Adrenal gland (tissue), 12 donors: ENCODE measurements around the gene PLOD2. TPM values are rescaled to one million over a fixed set of nuclear protein-coding genes. Genes with fewer than 3 reads are reported as not detected.

Experiments used
- DNase-seq, 7 donors: peaks; one replicate each; pipeline ENCODE4 v3.0.0-alpha.2; 2019 to 2020
- H3K27ac ChIP-seq, 5 donors: fragments of 200-600 bp; sonication (generic) in 4 of 5; 1 replicate in 3 of 5; 2 replicates in 2 of 5; pipeline versions ENCODE4 v1.5.1 to v1.8.0; 2016 to 2020; ENCODE audit warnings: mild to moderate bottlenecking in 1 of 5
- H3K27me3 ChIP-seq: fragments of 200-600 bp; 2 replicates; pipeline ENCODE4 v1.8.0; 2021
- H3K36me3 ChIP-seq, 2 donors: fragments of 200-600 bp; replicated peaks in 1 of 2; 1 replicate in 1 of 2; 2 replicates in 1 of 2; pipeline versions ENCODE4 v1.5.1 to v1.8.0; 2018 to 2022
- H3K4me1 ChIP-seq, 2 donors: fragments of 200-600 bp; replicated peaks in 1 of 2; 1 replicate in 1 of 2; 2 replicates in 1 of 2; pipeline versions ENCODE4 v1.5.1 to v1.8.0; 2018 to 2021
- H3K4me3 ChIP-seq, 4 donors: fragments of 200-600 bp; sonication (generic) in 3 of 4; one replicate each; pipeline ENCODE4 v1.5.1; 2016 to 2018
- H3K9me3 ChIP-seq, 3 donors: fragments of 200-600 bp; sonication (generic) in 1 of 3; replicated peaks in 1 of 3; 1 replicate in 2 of 3; 2 replicates in 1 of 3; pipeline versions ENCODE4 v1.5.1 to v1.8.0; 2016 to 2021
- CTCF ChIP-seq, 6 experiments: fragments of 450-650 bp in 4 of 6; fragments of 200-600 bp in 2 of 6; sonication (generic) in 1 of 6; IDR thresholded peaks; 1 replicate in 5 of 6; 2 replicates in 1 of 6; pipeline versions ENCODE4 v1.5.1 to v1.8.0; 2016 to 2021; ENCODE audit warnings: antibody characterized with exemption in 6 of 6, mild to moderate bottlenecking in 2 of 6, moderate library complexity in 1 of 6
- POLR2A ChIP-seq, 2 donors: fragments of 450-650 bp; IDR thresholded peaks; one replicate each; pipeline ENCODE4 v1.6.1; 2017; ENCODE audit warnings: antibody characterized with exemption in 2 of 2, mild to moderate bottlenecking in 2 of 2, moderate library complexity in 1 of 2
- WGBS, 4 donors: extraction: QIAGEN DNeasy Blood & Tissue Kit in 2 of 4; methylation state at CpG; one replicate each; pipeline versions ENCODE4 v1.1.5 to v1.1.7; 2013 to 2017; 5-methylcytosine and 5-hydroxymethylcytosine counted together
- intact Hi-C, 2 donors: fragments of 100-400 bp; cut with DNase I; formaldehyde crosslinking; loops; one replicate each; pipeline versions ENCODE4 v1.14.1 to v1.15.0; 2022 to 2023
- polyA plus RNA-seq, 3 donors: library from polyadenylated mRNA; stranded (reverse); fragments of 200-250 nt in 2 of 3; fragments of 350-450 nt in 1 of 3; fragmentation: Illumina TruSeq in 1 of 3; extraction: RNeasy Lipid Tissue Mini Kit (QIAGEN cat#74804) in 1 of 3; gene quantifications; one replicate each; pipeline ENCODE4 v1.2.3, GENCODE V29; 2013 to 2014
- total RNA-seq, 9 donors: library from RNA; depleted of rRNA in 4 of 9; stranded (reverse); fragments of >200 nt in 4 of 9; fragments of 120-200 nt in 1 of 9; fragmentation: NEBNext Ultra II Directional in 1 of 9; extraction: Animal tissue kit (Norgen Biotek cat#: 25700) in 1 of 9; gene quantifications; one replicate each; pipeline versions ENCODE4 v1.1.0 to v1.2.4, GENCODE V29; 2013 to 2023
- donor health status: healthy with polysubstance abuse.
- donor health status: Bipolar disorder and iron deficiency.
- donor health status: DM: yes; HTN: yes; CAD: no.
- donor health status: DM: no; HTN: no; CAD: no.
- donor health status: DM: no; HTN: no; CAD: no.
- donor health status: DM: yes; HTN: yes; CAD: no.

The PLOD2 gene
- total and polyA plus RNA-seq, 12 donors: 23.1 to 79.0 (median 41.7) TPM

GRCh38 chr3:146162561-146162960 is 1.6 kb upstream of the PLOD2 start:
- 78 to 95% (median 91%) methylated on average over 2 of the region's 2 CpGs for WGBS, 4 donors
- no peak for DNase-seq
- H3K9me3 ChIP-seq: no peaks in the 10 kb centered on the region
- H3K4me3 ChIP-seq: no peak overlapping the region
- H3K27ac ChIP-seq: peak overlapping the region in 2 of 5 donors; percentile 93 to 98
- TF ChIP-seq POLR2A (IDR thresholded peaks at IDR 0.05) (no peak), CTCF (IDR thresholded peaks at IDR 0.05) (no peak)
- peaks cover 21 to 43% of the 10 kb centered on the region in 2 donors for H3K4me1 ChIP-seq
- H3K27me3 ChIP-seq: no peaks in the 10 kb centered on the region
- no peaks in the 10 kb centered on the region for H3K36me3 ChIP-seq
- intact Hi-C loops: no loop called here

- Histone ChIP-seq H3K9me3 (no peaks in the 10 kb centered on the region), H3K27me3 (no peaks in the 10 kb centered on the region), H3K4me1 (peaks cover 31 to 44% of the 10 kb centered on the region in 2 donors), H3K4me3 (peak overlapping the region in 2 of 4 donors; percentile 63 to 71), H3K27ac (peak overlapping the region; percentile 75 to 98 (median 93)), H3K36me3 (no peaks in the 10 kb centered on the region)
- peak; percentile 43 to 80 (median 66) for DNase-seq
- WGBS, 4 donors: 3 to 13% (median 6%) methylated on average over 15 of the region's 15 CpGs
- TF ChIP-seq POLR2A (IDR thresholded peaks at IDR 0.05) (no peak), CTCF (IDR thresholded peaks at IDR 0.05) (no peak)
- intact Hi-C loops: no loop called here
These were observed 649 bp upstream of the PLOD2 start for GRCh38 chr3:146161663-146162002.

- no peaks in the 10 kb centered on the region for H3K9me3 ChIP-seq
- no peaks in the 10 kb centered on the region for H3K36me3 ChIP-seq
- peak overlapping the region; percentile 41 to 71 (median 63) for H3K4me3 ChIP-seq
- TF ChIP-seq POLR2A (IDR thresholded peaks at IDR 0.05) (peak in 1 of 2 donors; percentile 67), CTCF (IDR thresholded peaks at IDR 0.05) (peak in 5 of 6 experiments; percentile 9 to 55 (median 53))
- peaks cover 32 to 47% of the 10 kb centered on the region in 2 donors for H3K4me1 ChIP-seq
- DNase-seq: peak; percentile 67 to 84 (median 77)
- no peaks in the 10 kb centered on the region for H3K27me3 ChIP-seq
- intact Hi-C loops: no loop called here
- H3K27ac ChIP-seq: peak overlapping the region; percentile 75 to 98 (median 93)
- 0 to 2% (median 1%) methylated on average over 8 to 35 of the region's 35 CpGs for WGBS, 4 donors
These were observed 542 bp downstream of the PLOD2 start for GRCh38 chr3:146160321-146160963.

- no peaks in the 10 kb centered on the region for H3K36me3 ChIP-seq
- H3K4me1 ChIP-seq: peaks cover 32 to 47% of the 10 kb centered on the region in 2 donors
- H3K27me3 ChIP-seq: no peaks in the 10 kb centered on the region
- peak overlapping the region; percentile 75 to 98 (median 93) for H3K27ac ChIP-seq
- TF ChIP-seq CTCF (IDR thresholded peaks at IDR 0.05): peak in 1 of 6 experiments; percentile 62
- TF ChIP-seq POLR2A (IDR thresholded peaks at IDR 0.05): no peak
- WGBS, 4 donors: 7 to 11% (median 10%) methylated on average over 7 of the region's 7 CpGs
- peak overlapping the region in 3 of 4 donors; percentile 41 to 71 (median 63) for H3K4me3 ChIP-seq
- no peak for DNase-seq
- intact Hi-C loops: no loop called here
- H3K9me3 ChIP-seq: no peaks in the 10 kb centered on the region
These were observed 1.2 kb downstream of the PLOD2 start for GRCh38 chr3:146159616-146160320.
